Vagina (tissue), 2 donors: ENCODE data around the gene PCDHA11.

Experiments
- CTCF ChIP-seq, 3 experiments: fragments of 450-650 bp in 2 of 3; fragments of 200-600 bp in 1 of 3; sonication (generic) in 1 of 3; IDR thresholded peaks; one replicate each; pipeline ENCODE4 v1.5.1; 2017 to 2019; ENCODE audit warnings: antibody characterized with exemption in 3 of 3, mild to moderate bottlenecking in 2 of 3, moderate library complexity in 2 of 3
- POLR2A ChIP-seq, 2 donors: fragments of 450-650 bp; IDR thresholded peaks; one replicate each; pipeline ENCODE4 v1.6.1; 2017; ENCODE audit warnings: antibody characterized with exemption in 2 of 2, mild to moderate bottlenecking in 2 of 2, moderate library complexity in 2 of 2
- POLR2AphosphoS5 ChIP-seq, 2 donors: sonication (generic); formaldehyde crosslinking; IDR thresholded peaks; one replicate each; pipeline ENCODE4 v1.9.0; 2017; ENCODE audit warnings: antibody characterized with exemption in 2 of 2, mild to moderate bottlenecking in 2 of 2, low read depth in 1 of 2; ENCODE audit not compliant: insufficient read depth in 1 of 2

GRCh38 chr5:140855772-140856674 is 12.7 kb upstream of the PCDHA11 start, which contains the start of gene PCDHA10:
- peak in 2 of 3 experiments; percentile 8 to 32 for TF ChIP-seq CTCF (IDR thresholded peaks at IDR 0.05)
- TF ChIP-seq POLR2A (IDR thresholded peaks at IDR 0.05) = no peak
- no peak for TF ChIP-seq POLR2AphosphoS5 (IDR thresholded peaks at IDR 0.05; ENCODE audit: insufficient read depth in 1 of 2, low read depth in 1 of 2)
